SK-N-MC (cell line): Measurements from ENCODE around the gene TMEM131L.

Source experiments
- EZH2 ChIP-seq: fragments of 200-600 bp; sonication (generic); IDR thresholded peaks from one replicate; pipeline ENCODE4 v1.6.1; 2017; ENCODE audit warnings: antibody characterized with exemption
- POLR2AphosphoS5 ChIP-seq: IDR thresholded peaks from 2 replicates; pipeline ENCODE4 v1.6.1; 2012; ENCODE audit warnings: mild to moderate bottlenecking, low read depth, low read length, borderline replicate concordance

GRCh38 chr4:153669838-153670237, 203.7 kb downstream of the TMEM131L start:
- TF ChIP-seq POLR2AphosphoS5: no peak
- TF ChIP-seq EZH2: no peak
